Daoy (cell line): ENCODE measurements around the gene SPDYE6. TPM values are rescaled to one million over a fixed set of nuclear protein-coding genes. Genes with fewer than 3 reads are reported as not detected.
"Not testable (repeated sequence)": the region's sequence is repeated elsewhere in the genome, so short reads cannot be mapped to it uniquely, and the experiment has no call there.

Experiments
- DNase-seq: peaks from one replicate; pipeline ENCODE4 v3.0.0-alpha.2; 2015; ENCODE audit warnings: low read depth
- total RNA-seq: library from RNA; depleted of rRNA; stranded (reverse); fragments of >200 nt; shearing (Covaris generic); gene quantifications from 2 replicates; pipeline ENCODE4 v1.2.3, GENCODE V29; 2014; rRNA removed

SPDYE6 gene, protein sequence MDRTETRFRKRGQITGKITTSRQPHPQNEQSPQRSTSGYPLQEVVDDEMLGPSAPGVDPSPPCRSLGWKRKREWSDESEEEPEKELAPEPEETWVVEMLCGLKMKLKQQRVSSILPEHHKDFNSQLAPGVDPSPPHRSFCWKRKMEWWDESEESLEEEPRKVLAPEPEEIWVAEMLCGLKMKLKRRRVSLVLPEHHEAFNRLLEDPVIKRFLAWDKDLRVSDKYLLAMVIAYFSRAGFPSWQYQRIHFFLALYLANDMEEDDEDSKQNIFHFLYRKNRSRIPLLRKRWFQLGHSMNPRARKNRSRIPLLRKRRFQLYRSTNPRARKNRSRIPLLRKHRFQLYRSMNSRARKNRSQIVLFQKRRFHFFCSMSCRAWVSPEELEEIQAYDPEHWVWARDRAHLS
- total RNA-seq, result not detected in 2 replicates

DNA sequence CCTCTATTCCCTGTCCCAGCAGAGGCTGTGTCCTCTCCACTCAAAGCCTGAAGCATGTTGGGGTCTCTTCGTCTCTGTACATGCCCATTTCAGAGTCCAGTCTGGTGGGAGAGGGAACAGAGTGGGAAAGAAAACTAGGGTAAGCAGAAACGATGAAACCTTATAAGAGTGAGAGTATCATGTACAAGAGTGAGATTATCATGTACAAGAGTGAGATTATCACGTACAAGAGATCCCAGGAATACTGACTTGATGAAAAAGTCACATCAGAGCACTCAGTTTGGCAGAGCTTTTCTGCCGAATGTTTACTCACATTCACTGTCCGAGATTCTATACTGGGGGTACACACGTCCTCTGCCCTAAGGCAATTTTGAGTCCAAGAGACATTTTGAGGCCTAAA is at the start of gene SPDYE6:
TSS of gene SPDYE6 (minus strand) at position 101 of the 400 bp plus-strand sequence. CDS start 421 bp downstream, outside the sequence.
- DNase-seq, result not testable (repeated sequence)

DNA sequence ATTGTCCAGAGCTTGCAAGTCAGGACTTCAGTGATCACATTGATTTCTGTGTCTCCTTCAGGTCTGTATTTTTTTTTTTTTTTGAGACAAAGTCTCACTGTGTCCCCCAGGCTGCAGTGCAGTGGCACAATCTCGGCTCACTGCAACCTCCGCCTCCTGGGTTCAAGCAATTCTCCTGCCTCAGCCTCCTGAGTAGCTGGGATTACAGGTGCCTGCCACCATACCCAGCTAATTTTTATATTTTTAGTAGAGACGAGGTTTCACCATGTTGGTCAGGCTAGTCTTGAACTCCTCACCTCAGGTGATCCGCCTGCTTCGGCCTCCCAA is 48.6 kb upstream of the SPDYE6 start:
- not testable (repeated sequence) for DNase-seq

DNA sequence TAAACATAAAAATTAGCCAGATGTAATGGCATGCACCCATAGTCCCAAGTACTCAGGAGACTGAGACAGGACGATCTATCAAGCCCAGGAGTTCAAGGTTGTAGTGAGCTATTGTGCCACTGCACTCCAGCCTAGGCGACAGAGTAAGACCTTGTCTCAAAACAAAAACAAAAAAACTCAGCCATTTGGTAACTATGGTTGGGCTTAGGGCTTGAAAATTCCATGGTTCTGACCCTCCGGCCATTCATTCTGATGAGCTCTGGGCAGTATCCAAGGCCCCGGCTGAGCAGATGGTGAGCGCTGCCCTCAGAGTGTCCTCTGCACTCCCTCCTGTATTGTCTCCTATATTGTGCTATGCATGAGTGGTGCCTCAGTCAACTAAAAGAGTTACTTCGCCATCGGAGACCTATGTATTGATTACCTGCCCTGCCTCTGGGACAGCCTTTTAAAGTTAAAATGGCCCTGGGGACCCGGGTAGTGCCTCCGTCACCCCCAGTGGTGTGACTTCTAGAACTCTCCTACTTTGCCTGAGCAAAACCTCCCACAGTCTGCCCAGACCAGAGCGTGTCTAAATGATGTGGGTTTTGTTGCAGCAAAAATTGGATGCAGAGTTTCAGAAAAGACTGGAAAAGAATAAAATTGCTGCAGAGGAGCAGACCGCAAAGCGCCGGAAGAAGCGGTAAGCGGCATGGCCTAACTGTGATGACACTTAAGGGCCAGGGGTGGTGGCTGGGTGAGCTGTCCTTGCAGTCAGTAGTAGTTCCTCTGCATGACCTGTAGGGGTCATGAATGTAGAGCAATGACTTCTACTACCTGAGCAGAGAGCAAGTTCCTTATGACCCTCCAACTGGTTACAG is 48.0 kb upstream of the SPDYE6 start:
- peak; percentile 55 for DNase-seq

DNA sequence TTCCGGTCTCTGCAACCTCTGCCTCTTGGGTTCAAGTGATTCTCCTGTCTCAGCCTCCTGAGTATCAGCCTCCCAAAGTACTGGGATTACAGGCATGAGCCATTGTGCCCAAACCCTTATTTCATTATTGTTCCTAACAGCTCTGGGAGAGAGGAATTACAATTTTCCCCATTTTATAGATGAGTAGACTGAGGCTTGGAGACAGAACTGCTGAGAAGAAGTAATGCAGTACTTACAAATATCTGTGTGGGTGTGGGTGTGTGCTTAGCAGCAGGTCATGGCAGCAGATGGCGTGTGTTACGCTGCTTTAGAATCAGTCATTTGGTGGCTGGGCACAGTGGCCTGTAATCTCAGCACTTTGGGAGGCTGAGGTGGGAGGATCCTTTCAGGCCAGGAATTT is 47.3 kb upstream of the SPDYE6 start:
- no peak for DNase-seq

DNA sequence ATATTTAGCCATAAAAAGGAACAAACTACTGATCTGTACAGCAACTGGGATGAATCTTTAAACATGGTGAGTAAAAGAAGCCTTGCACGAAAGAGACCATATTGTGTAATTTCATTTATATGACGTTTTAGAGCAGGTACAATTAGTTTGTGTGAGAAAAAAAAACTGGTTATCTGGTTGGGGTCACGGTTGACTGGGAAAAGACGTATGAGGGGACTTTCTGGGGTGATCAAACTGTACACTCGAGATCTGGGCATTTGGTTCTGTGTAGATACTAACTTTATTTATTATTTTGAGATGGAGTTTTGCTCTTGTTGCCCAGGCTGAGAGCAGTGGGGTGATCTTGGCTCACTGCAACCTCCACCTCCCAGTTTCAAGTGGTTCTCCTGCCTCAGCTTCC is 44.1 kb upstream of the SPDYE6 start:
- no peak for DNase-seq

DNA sequence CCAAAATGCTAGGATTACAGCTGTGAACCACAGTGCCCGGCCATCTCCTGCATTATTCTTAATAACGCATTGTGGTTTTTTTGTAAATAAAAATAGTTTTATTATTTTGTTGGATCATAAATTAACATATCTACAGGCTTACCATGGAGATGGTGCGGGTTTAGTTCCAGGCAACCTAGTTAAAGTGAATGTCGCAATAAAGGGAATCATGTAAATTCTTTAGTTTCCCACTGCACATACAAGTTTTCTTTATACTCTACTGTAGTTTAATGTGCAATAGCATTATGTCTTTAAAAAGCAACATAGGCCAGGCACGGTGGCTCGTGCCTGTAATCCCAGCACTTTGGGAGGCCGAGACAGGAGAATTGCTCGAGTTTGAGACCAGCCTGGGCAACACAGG is 42.3 kb upstream of the SPDYE6 start:
- no peak for DNase-seq

DNA sequence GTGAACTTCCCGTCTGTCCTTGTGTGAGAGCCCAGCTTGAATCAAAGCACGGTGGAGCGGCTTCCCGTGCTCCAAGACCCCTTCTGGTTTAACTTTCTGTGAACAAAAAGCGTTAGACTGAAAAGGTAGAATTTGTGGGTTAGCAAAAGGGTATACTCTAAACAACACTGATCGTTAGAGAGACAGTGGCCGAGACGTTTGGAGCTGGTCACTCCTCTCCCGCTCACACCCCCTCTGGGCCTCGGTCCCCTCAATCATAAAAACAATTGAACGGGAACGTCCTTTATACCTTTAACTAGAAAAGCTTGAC is 40.4 kb upstream of the SPDYE6 start:
- DNase-seq, result no peak

DNA sequence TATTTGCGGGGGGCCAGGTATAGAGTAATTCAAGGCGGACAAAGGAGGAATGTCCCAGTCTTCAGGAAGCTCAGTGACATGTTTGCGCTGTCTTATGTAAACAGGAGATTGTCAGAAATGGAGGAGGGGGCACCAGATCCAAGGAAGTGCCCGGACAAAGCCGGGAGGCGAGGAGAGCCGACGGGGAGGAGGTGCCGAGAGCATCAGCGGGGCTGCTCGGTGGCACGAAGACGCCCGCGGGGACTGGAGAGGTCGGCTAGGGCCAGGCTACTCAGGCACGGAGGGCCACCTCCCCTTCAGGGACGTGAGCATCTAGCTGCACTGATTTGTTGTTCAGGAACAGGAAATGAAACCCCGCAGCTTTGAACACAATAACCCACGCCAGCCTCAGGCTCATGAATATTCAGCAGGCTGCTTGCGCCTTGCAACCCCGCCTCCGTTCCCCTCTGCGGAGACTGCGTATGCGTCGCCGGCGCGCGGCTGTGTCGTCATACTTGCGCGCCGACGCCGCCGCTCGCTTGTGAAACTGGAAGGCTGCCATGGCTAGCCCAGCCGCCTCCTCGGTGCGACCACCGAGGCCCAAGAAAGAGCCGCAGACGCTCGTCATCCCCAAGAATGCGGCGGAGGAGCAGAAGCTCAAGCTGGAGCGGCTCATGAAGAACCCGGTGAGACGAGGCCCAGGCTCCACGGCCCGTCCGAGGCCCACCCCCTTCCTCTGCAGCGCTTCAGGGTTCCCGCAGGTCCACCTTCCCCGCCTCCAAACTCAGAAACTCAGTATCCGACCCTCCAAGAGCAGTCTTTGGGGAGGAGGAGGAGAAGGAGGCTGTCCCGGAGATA is 39.8 kb upstream of the SPDYE6 start, which contains the start of gene PRKRIP1:
TSS of gene PRKRIP1 (plus strand) at position 491 of the 837 bp plus-strand sequence. CDS start at position 540, 49 bp downstream.
- DNase-seq, result peak; percentile 97

DNA sequence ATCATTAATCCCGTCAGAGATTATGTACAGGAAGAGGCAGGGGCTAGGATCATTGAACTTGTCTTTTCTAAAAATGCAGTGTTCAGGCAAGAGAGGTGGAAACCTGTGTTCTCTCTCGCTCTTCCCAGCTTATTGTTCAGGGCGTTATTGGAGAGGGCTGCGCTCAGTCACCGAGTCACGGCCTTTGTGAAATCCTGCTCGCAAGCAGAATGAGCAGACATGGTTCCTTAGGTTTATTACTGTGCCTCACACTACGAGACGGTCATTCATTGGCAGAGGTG is 39.3 kb upstream of the SPDYE6 start:
- no peak for DNase-seq

DNA sequence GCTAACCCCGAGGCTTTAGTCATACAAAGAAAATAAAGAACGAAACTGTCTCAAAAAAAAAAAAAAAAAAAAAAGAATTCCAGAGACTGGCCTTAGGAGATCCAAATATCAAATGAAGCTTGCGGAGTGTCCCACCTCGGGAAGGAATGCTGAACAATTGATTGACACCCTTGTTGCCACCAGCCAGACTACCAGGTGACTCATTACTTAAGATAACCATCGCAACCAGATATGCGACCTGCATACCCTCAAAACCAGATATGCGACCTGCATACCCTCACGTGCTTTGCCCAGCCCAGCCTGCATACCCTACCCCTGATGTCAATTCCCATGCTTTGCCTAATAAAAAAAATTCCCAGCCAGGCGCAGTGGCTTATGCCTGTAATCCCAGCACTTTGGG is 37.2 kb upstream of the SPDYE6 start:
- no peak for DNase-seq

DNA sequence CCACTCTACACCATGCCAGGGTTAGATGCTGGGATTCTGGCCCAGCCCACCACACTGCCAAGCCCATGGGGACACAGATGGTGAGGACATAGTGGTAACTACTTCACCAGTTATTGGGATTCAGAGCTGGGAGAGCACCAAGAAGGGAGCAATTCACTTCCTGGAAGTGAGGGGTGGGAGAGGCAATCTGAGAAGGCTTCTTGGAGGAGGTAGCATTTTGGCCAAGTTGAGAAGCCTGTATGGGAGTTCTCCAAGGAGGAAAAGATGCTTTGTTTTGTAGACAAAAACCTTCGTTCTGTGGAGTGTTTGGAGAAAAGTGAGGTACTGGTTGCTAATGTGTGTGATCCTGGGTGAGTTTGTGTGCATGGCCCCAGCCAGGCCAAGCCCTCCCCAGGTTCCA is 36.1 kb upstream of the SPDYE6 start:
- no peak for DNase-seq

DNA sequence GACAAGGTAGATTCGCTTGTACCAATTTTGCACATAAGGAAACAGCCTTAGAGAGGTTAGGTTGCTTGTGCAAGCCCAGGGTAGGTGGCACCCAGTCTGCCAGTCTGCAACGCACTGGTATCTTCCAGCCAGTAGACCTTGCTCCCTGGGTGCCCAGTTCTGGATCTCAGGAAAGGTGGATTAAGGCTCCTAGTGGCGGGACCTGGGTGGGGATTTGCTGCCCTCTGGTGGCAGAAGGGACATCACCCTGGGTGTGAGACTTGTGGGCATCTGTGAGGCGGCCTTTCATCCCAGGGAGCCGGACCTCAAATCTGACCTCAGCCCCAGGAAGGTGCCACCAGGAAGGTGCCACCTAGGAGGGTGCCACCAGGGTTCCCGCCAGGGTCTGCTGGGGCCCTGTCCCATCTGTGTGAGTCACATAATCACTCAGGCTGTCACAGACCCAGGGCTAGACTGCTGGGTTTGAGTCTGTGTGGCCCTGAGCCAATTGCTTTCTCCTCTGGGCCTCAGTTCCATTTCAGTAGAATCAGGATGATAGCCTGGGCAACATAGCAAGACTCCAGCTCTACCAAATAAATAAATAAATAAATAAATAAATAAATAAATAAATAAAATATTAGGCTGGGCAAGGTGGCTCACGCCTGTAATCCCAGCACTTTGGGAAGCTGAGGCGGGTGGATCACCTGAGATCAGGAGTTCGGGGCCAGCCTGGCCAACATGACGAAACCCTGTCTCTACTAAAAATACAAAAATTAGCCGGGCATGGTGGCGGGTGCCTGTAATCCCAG is 34.6 kb upstream of the SPDYE6 start:
- peak; percentile 89 for DNase-seq

DNA sequence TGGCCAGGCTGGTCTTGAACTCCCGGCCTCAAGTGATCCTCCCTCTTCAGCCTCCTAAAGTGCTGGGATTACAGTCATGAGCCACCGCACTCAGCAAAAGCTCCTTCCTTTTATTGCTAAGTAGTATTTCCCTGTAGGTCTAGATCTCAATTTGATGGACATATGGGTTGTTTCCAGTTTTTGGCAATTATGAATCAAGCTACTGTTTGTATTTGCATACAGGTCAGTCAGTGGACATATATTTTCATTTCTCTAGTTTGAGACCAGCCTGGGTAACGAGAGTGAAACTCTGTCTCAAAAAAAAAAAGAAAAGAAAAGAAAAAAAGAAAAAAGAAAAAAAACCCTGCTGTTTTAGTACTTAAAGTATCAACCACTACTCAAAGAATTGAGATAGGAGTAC is 33.6 kb upstream of the SPDYE6 start:
- DNase-seq, result no peak

DNA sequence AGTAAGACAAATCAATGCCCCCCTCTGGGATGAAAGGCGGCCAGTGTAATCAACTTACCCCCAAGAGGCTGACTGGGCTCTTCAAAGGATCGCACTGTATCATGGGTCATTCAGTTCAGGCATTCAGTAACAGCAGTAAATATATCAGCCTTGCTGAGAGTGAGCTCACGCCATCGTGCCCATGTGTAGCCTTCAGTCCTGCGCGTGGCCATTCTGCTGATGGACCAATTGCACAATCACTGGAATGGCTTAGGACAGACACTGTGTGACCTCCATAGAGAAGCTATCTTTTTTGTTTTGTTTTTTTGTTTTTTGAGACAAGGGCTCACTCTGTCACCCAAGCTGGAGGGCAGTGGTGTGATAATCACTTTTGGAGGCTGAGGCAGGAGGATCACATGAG is 30.8 kb upstream of the SPDYE6 start:
- no peak for DNase-seq

DNA sequence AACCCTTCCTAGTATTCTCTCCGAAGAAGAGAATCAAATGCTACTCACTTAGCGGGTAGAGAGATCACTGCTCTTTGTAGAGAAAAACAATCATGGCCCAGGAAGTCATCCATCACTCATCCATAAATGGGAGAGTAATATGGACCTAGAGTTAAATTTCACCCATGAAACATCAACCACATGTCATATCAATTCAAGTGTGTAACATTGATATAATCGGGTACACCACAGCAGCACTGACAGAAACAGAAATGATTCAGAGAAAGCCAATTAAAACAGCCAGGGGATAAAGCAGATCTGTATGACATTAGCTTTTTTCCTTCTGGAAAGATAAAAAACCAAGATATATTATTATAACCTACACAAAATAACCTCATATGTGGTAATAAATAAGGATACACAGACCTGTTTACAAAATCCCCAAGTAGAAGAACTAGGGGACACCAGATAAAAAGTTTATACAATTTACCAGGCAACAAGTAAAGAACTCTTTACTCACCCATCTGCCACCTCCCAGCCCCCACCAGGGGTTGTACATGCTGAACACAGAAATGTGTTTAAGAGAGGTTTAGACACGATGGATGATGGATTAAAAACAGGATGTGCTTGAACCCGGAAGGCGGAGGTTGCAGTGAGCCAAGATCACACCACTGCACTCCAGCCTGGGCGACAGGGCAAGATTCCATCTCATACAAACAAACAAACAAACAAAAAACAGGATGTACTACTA is 25.6 kb upstream of the SPDYE6 start:
- not testable (repeated sequence) for DNase-seq

DNA sequence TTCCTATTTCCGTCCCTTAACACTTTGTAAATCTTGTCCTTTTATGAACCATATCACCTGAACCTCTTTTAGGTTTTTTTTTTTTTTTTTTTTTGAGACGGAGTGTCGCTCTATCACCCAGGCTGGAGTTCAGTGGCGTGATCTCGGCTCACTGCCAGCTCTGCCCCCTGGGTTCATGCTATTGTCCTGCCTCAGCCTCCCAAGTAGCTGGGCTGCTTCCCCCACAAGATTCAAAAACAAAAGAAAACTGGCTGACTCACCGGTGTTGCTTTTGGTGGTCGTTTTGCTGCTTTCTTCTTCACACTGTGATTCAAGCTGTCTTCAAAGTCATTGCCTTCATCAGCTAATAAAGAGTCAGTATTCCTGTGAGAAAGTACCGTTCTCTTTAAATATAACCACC is 24.6 kb upstream of the SPDYE6 start:
- DNase-seq, result not testable (repeated sequence)

DNA sequence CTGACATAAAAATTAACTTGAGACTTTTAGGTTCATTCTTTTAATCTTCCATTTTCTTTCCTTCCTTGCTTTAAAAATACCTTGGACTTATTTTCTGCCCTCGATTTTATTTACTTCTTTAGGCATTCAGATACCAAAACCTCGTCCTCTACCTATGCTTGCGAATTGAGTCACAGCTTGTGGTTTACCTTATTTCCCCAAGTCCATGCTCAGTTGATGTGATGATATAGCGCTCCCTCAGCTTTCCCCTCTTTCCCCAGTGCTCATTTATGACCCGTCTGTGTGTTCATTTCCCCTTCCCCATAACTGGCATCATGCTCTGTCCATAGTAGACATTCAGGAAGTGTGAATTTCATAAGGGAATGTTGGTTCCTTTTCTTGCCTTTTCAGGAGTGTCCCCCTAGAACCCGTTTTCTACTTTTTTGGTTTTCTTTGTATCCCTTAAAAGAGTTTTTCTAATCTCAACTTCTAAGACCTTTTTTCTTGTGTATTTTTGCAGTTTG is 20.8 kb upstream of the SPDYE6 start:
- no peak for DNase-seq

DNA sequence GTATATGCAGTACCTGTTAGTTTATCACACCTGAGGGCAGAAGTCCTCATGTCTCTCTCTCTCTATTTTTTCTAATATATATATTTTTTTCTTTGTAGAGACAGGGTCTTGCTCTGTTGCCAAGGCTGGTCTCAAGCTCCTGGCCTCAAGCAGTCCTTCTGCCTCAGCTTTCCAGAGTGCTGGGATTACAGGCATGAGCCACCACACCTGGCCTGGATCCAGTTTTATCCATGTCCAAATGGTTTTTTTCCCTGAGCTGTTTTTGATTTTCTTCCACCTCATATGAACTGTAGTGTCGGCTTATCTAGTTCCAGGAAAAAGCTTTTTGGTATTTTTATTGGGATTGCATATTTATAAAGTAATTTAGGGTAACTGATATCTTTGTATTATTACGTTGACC is 16.6 kb upstream of the SPDYE6 start:
- not testable (repeated sequence) for DNase-seq

DNA sequence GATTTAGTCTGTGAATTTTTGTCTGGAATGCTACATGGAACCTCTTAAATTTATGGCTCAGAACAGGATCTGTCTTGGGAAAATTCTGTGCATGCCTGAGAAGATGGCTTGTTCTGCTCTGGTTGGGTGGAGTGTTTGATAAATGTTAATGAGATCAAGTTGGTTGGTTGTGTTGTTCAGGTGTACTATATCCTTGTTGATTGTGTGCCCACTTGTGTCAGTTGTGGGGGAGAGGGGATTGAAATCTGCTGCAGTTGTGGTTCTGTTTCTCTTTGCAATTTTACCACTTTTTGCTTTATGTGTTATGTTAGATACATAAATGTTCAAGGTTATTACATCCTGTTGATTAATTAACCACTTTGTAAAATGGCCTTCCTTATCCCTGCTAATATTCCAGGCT is 13.8 kb upstream of the SPDYE6 start:
- DNase-seq, result not testable (repeated sequence)

DNA sequence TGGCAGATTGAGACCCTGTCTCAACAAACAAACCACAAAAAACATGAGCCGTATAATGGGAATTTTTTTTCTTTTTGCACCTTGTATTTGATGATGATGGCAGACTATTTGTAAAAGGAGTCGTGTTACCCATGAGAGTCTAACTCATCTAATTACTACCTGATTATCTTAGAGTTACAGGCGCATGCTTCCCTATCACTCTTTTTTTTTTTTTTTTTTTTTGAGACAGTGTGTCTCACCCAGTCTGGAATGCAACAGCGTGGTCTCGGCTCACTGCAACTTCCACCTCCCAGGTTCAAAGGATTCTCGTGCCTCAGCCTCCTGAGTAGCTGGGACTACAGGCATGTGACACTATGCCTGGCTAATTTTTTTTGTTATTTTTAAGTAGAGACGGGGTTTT is 9.1 kb upstream of the SPDYE6 start:
- DNase-seq, result peak; percentile 28
